Stimulated activated CD4-positive, alpha-beta T cell treated with anti-CD3 and anti-CD28 coated beads, Interleukin-15, amount 100 ng/mL, for 48 hours (primary cell): ENCODE data around the gene NRXN2.

ENCODE experiments used
- DNase-seq, 2 donors: peaks; one replicate each; pipeline ENCODE4 v3.0.0-alpha.2; 2020; ENCODE audit warnings: low read depth in 2 of 2

The NRXN2 gene

DNA sequence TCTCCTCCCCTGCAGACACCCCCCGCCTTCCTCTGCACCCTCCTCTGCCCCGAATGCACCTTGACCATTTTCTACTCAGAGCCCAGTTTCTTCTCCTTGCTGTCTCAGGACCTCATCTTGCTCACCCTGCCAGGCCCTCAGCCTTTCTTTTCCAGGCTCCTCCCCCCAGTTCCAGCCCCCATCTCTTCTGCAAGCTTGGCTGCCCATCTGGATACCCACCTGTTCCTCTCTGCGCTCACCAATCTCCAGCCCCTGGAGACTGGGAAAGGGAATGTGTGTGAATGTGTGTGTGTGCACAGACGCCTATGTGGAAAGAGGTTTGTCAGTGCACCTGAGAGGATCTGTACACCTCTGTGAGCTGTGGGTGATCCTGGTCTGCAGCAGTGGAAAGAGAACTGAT lies 95.6 kb downstream of the NRXN2 start:
- DNase-seq, result no peak

DNA sequence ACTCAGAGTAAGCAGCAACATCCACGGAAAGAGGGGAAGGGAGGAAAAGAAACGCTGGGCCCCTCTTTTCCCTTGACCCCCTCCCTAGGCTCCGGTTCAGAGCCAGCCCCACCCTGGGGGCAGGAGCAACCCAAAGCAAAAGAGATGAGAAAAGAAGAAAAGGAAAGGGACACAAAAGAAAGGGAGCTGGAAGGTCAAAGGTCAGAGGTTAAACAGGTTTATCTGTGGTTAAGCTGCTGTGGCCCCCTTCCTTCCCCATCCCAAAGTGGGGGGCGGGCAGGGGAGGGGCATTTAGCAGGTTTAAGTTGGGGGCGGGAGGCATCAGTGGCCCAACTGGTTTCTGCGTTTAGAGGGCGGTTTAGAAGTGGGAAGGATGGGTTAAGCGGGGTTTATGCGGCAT lies 96.4 kb downstream of the NRXN2 start:
- DNase-seq, result no peak

DNA sequence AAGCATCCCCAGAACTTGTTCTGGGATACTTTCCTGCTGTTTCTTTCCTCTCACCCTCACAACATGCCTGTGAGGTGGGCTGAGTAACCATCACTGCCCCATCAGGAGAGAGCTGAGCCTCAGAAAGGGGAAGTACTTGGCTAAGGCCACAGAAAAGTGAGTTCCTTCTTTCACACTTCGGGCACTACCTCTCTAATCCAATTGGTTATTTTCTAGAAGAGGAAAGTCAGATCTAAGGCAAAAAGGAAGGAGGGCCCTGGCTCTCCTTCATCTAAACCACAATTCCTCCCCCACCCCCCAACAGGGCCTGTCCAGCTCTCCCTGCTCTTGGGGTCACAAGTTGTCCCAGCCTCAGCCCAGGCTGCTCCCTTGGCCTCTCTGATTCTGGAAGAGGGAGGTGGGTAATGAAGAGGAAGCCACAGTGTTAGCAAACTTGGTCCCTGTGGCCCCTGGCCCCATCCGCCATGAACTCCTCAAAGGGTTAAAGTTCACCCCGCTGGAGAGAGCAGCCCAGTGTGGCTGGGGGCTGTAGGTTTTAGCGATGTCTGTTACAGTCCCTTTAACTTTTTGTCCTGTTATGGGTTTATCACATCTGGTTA lies 98.0 kb downstream of the NRXN2 start:
- DNase-seq, result no peak

DNA sequence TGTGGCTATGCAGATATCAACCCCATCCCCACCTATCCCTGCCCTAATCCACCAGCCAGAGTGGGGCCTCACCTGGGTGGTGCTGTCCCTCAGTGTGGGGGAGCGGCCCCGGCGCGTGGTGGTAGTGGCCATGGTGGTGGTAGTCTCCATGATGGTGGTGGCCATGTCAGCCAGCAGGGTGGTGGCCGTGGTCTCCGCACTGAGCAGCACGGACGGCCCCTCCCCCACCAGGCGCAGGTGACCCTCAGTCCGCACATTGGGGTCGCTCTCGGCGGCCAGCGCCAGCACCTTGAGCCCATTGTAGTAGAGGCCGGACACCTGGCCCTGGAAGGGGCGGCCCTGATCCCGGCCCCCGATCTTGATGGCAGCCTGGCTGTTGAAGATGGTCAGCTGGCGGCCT lies 100.3 kb downstream of the NRXN2 start:
- no peak for DNase-seq

DNA sequence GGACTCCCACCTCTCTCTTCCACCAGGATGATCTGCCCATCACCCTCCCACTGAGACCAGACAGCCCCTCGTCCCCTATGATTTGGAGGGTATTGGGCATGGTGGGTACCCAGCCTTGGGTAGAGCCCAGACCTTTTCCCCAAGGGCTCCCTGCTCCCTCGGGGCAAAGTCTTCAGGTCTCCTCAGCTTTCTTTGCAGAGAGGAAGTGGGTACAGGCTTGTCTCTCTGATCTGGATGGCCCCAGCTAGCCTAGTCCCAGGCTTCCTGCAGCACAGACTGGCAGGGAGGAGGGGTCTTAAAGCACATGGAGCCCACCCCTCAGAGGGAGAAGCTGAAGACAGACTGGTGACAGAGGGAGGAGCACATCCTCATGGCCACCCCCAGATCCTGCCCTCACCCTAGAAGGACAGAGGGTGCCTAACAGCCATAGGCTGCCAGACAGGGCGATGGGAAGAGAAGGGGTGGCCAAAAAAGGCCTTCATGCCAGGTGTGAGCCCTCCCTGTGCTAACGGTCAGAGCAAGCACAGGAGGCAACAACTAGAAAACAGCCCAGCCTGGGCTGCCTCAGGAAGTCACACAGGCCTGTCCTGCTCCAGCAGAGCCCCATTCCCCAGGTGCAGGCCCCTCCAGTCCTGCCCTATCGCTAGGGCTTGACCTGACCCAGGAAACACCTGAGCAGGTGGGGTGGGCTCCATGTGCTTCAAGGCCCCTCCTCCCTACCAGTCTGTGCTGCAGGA lies 101.5 kb downstream of the NRXN2 start:
- no peak for DNase-seq

DNA sequence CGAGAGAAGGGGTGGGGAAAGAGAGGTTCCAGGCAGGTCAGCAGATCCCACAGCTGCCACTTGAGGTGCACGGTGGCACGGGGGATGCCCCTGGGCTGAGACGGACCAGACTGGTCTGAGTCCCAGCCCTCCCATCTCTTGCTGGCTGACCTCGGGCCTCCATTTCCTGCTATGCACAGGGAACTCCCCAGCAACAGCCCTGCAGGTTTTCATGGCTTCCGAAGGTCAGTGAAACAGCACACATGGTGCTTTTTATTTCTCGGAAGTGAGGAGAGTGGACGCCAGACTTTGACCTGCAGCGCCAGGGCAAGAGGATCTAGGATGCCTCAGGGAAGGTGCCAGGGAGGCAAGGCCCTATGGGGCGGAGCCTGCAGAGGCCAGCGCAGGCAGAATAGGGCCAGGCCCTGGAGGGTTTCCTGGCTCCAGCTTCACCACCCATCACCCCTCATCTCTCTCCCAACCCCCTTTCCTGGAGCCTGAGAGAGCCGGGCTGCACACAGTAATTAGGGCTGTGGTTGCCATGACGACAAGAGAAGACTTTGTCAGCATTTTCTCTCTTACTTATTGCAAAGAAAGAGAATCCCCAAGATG lies 102.5 kb downstream of the NRXN2 start:
- no peak for DNase-seq

DNA sequence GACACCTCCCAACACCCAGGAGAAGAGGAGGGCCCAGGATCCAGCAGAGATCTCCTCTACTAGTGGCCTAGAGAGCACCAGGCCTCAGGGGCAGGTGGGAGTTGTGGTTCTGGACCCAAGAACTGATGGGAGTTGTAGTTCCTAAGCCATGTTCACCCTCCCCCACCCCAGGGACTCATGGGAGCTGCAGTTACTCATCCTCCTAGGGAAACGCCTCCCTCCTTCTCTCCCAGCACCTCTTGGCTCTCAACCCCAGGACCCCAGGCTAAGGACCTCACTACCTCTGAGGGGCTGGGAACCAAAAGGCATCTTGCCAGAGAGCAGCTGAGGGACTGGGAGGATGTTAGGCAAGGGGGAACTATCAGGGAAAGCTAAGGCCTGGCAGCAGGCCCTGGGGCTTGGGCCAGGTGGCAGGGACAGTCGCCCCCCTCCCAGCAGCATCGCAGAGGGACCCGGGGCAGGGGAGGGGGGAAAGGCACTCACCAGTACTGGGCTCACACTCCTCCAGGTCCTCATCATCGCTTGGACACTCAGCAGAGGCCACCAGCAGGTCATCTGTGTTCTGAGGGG lies 103.1 kb downstream of the NRXN2 start:
- no peak for DNase-seq

DNA sequence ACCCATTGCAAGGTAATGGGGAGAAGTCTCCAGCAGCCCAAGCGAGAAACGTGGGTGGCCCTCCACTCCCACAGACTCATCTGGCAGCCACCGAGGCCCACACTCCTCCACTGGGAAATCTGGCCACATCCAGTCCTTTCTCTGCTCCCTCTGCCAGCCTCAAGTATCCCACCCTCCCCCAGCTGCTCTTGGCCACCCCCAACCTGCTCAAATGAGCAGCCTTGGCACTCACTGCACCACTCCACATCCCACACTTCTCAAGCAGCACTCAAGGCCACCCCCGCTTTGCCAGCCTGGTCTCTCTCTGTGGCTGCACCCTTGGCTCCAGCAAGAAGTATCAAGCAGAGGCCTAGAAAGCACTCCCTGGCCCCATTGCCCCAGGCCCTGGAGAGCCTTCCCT lies 103.8 kb downstream of the NRXN2 start:
- no peak for DNase-seq

DNA sequence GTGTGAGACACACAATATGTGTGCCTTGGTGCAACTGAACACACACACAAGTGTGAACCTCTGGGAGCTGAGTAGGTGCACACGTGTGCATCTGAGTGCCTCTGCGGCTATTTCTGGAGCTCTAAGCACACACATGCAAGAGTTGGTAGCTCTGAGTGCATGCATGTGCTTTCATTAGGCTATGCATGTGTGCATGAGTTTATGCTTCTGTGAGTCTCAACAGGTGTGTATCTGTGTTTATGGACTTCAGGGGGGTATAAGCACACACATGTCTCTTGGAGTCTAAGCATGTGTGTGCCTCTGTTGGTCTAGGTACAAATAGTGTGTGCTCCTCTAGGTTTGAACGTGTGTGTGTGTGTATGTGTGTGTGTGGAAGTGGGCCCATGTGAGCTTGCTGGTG lies 106.2 kb downstream of the NRXN2 start:
- DNase-seq, result no peak

DNA sequence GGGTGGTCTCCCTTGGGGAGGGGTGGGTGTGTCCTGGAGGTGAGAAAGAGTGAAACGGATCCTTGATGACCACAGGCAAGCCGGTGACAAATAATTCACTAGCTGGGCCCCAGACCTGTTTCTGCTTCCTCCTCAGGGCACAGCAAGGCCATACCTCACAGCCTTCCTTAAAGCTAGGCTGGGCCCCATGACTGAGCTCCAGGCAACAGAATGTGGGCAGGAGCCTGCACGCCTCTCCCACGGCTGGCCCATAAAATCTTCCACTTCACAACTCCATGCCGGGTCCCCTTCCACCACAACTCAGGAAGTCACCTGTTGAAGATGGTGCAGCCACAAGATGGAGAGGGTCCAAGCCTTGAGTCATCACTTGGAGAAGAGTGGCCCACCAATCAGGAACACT lies 108.1 kb downstream of the NRXN2 start:
- no peak for DNase-seq

DNA sequence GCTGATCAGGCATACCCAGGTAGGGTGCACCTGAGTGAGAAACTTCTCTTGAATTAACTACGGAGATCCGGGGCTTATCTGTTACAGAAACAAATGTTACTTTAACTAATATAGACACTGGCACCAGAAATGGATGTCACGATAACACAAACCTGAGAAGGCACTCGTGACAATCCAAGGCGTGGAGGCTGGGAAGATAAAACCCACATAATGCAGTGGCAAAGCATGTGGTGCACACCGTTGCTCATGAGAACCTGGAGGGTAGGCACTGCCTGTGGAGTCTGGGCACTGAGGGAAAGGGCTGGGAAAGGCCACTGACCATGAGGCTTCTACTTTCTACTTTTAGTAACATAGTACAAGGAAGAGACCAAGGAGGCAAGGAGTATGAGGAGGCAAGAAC lies 109.3 kb downstream of the NRXN2 start:
- DNase-seq, result no peak

DNA sequence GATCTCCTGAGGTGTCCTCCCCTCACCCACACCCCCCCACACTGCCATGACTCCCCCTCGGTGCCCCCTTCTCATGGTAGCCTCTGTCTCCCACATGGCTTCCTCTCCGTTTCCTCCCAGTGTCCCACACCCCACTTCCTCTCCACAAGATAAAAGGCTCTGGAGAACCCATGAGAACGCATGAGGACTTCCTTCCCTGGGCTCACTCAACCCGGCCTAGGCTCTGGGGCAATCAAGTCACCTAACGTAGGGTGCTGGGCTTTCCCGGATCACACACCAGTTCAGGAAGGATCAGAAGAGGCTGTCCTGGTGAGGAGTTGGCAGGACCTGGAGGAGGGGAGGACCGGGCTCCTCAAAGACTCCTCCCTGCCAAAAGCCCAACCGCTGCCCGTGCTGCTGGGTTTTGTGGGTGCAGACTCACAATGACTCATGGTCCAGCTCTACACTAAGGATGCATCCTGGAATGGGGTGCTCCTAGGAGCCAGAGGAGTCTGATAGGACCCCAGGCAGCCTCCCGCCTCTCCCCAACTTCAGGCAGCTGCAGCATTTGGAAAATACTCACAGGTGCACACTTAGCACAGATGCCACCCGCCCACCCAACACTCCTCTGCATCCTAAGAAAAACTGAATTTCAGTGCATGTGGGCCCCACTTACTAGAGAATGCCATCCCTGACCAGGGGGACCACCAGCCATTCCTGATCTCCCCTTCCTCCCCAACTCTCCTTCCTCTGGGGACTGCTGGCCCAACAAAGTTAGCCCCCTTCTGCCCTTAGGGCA lies 110.9 kb downstream of the NRXN2 start:
- DNase-seq, result no peak

DNA sequence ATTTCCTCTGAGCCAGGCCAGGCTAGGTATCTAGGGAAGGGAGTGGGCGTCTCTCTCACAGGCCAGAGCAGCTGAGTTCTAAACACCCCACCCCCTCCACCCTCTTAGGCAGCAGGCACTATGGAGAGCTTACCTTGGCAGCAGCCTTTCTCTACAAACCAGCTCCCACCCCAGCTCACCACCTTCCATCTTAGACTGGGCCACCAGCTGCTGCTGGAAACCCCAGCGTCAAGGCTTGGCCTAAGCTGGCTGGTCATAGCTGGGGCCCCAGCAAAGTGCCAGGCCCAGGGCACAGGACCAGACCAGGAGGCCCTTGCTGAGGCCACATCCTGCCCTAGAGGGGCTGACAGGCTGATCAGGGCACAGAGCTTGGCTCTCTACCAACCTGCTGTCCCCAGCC lies 111.8 kb downstream of the NRXN2 start:
- DNase-seq, result no peak

DNA sequence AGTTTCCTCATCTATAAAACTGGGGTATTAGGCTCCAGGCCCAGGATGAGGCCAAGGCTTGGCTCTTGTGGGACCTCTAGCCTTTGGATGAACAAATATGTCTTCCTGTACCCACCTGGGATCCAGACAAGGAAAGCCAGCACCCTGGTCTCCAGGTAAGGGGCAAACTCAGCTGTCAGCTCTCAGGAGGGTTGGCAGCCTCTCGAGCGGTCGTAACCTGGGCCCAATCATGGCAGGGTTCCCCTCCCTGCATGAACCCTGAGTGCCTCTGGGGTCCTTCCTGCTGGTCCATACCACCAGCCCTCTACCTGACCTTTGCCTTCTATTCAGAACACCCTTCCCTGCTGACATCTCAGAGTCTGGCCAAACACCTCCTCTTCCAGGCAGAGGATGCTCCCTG lies 112.4 kb downstream of the NRXN2 start:
- DNase-seq, result no peak

DNA sequence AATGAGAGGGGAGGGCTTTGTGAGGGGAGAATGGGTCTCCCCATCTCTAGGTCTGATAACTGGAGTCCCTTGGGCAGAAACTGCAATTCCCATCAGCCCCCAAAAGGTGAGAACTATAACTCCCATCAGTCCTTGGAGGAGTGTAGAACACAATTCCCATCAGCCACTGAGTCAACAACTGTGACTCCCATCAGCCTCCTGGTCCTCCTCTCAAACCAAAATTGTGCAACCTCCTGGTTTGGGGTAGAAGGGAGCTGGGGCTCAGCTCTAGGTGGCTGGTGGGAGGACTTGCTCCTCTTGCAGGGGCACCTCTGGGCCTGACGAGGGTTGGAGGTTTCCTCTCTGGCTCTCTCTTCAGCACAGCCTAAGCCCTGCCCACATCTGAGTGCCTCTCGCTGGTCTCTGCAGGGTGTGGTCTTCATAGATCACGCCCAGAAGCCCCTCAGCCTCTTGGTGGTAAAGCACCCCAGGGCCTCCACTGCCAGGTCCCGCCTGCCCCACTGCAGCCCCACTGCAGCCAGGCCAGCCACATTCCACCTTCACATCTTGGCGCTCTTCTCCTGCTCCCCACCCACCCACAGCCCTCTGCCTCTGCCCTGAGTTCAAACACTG lies 113.5 kb downstream of the NRXN2 start:
- DNase-seq, result no peak

DNA sequence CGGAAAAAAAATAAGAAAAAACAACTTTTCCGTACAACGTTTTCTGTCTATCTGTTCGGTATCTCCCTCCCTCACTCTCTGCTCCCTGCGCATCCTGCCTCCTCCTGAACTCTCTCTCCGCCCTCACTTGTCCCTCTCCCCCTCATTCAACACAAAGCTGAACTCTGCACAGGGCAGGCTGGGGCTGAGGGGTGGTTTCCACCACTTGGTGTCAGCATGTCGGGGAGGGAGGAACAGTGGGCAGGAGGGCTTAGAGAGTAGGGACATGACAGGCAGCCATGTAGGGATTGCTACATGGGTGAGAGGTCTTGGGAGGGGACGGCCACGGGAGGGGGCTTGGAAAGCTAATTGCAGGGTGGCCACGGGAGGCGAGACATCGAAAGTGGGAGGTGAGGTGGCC lies 114.4 kb downstream of the NRXN2 start:
- no peak for DNase-seq

DNA sequence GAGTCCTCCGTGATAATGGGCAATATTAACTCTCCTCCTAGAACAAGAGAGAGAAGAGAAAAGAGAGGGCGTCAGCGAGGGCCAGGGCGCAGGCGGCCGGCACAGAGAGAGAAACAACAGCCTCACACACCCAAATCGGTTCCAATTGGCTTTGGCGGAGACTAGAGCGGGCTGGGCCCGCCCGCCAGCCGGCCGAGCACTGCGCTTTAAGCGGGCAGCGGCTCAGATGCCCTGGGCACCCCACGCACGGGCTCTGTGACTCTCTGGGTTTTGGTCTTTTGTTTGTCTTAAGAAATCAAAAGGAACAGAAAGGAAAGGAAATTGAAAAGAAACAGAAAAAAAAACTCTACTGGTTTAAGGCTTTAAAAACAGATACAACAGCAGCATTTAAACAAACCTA lies 115.0 kb downstream of the NRXN2 start:
- DNase-seq, result no peak

DNA sequence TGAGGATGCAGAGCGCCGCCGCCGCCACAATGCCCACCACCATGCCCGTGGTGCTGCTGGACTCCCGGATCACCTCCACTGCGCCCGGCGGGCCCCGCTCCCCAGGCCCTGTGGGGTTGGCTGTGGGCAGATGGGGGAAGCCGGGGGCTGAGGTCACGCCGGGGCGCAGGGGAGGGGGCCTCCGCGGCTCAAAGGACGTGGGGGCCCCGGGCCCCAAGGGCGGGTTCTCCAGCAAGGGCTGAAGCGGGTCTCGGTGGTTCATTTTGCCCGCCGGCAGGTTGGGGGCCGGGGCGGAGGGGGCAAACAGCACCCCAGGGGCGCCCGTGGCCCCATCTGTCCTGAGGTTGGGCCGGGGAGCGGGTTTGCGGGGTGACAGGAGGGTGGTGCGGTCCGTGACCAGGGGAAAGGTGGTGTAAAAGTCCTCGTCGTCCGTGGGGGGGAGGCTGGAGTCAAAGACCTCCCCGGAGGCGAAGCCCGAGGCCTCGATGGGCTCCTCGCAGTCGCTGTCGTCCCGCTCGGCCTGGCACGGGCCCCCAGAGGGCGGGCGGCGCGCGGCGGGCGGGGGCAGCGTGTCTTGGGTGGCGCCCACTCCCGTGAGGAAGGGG lies 115.5 kb downstream of the NRXN2 start:
- no peak for DNase-seq

DNA sequence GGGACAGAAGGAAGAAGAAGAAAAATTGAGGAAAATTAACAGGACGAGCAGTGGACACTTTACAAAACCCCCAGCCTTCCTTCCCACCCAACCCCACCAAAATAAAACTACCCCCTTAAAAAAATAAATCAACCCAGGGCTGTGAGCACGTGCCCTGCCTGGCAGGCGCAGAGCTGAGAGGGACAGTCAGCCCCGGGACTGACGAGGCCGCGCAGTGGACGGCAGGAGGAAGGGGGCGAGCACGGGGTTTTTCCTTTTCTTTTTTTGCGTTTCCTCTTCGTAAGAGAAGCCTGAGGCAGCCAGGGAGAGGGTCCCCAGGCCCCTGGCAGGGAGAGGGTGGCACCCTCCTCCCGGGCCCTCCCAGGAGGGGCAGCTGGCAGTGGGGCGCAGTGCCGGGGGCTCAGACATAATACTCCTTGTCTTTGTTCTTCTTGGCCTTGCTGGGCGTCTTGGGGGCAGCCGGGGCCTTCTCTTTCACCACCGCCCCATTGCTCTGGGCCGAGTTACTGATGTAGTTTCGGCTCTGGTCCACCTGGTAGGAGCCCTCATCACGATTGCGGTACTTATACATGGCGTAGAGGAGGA lies 116.1 kb downstream of the NRXN2 start:
- DNase-seq, result no peak

DNA sequence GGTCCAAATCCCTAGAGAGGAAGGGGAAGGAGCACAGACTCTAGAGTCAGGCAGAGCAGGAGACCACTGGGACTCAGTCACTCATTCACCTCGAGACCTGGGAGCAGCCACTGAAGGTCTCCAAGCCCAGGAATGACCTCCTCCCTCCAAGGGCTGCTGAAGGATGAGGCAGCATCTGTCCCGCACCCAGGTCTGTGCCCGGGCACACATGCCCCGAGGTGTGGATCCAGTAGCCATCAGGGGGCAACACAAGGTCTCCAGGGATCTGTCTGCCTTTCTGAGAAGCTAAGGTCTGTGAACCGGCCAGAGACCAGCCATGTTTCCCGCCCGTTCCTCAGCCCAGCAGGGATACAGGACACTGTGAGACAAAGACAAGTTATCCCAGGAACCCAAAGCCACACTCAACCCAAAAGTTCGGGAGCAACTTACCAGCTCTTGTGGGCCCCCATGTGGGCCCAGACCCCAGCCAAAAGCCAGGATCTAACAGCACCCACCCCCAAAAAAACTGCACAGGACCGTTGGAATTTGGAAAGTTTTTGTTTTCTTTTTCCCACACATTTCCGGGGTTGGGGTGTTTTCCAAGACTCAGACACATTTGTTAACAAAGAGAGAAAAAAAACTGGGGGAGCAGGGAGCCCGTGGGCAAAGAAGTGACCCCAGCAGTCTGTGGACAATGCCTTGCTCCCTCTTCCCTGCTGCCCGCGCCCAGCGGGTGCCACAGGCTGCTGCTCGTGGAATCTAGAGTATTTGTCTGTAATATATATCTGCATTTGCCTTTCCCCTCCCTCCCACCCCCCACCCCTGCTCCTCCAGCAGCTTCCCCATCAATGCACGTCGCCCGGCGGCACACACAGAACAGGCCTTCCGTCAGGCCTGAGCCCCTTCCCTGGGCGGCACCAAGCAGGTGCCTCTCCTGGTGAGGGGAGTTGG lies 117.1 kb downstream of the NRXN2 start:
- no peak for DNase-seq
